Superior temporal gyrus (tissue), 1 donor: ENCODE measurements around the gene KSR1.

Experiments
- DNase-seq: peaks from one replicate; pipeline ENCODE4 v3.0.0-alpha.2; 2016; ENCODE audit errors: extremely low spot score

KSR1 gene

GRCh38 chr17:27590864-27591263 lies 134.6 kb downstream of the KSR1 start:
- DNase-seq: no peak

- no peak for DNase-seq
Measured at GRCh38 chr17:27591986-27592385, 135.7 kb downstream of the KSR1 start.

DNA sequence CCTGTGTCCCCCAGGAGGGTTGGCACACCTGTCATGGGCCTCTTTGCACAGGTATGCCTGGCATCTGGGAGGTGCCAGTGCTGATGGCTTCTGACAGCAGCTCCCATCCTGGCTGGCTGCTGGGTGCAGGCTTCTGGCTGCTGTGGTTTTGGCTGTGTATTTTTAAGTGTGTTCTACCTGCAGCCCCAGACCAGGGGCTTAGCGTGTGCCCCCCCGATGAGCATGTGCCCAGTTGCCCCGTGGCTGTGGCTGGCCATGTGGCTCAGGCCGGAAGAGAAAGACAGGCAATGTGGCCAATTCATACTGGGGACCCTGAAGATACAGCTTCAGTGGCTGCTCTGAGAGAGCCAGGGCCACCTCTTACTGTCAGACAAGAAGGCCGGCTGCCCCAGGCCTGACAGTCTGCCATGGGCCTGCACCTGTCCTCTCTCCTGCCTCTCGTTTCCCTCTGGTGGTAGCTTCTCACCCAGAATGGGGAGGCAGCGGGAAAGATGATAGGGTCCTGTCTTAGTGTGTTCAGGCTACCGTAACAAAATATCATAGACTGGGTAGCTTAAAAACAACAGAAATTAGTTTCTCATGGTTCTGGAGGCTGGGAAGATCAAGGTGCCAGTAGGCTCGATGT lies 137.1 kb downstream of the KSR1 start:
- DNase-seq: no peak

- no peak for DNase-seq
Measured at GRCh38 chr17:27593857-27594255, 137.6 kb downstream of the KSR1 start.

DNA sequence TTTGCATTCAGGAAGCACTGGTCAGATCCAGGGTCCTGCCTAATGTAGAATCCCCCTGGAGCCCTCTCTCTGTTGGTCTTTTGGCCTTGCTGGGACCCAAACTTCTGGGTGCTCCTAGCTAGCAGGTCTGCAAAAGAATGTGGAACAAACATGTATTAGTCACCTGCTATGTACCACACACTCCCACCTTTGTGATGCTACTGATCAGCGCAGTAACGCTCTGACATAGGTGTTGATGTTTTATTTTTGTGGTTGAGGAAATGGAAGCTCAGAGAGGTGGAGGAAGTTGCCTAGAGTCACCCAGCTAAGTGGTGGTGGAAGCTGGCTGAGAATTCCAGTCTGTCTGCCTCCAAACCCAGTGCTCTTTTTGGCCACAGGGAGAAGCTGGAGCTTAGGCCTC lies 139.0 kb downstream of the KSR1 start:
- no peak for DNase-seq

DNA sequence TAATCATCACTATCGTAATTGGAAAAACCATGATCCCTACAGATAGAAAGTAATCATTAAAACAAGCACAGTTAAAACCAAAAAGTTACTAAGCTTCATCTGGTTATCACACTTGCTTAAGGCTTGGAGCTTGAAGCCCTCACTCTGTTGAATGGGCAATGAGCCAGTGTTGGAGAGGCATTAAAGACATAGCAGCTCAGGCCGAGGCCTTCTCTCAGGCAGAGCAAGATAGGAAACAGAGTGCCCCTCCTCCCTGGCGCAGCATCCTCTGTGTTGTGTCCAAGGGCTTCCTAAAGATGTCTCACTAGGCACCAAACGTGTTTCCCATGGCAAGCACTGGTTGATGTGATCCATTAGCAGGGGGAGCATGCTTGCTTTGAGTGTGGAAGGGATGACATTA lies 139.8 kb downstream of the KSR1 start:
- no peak for DNase-seq

DNA sequence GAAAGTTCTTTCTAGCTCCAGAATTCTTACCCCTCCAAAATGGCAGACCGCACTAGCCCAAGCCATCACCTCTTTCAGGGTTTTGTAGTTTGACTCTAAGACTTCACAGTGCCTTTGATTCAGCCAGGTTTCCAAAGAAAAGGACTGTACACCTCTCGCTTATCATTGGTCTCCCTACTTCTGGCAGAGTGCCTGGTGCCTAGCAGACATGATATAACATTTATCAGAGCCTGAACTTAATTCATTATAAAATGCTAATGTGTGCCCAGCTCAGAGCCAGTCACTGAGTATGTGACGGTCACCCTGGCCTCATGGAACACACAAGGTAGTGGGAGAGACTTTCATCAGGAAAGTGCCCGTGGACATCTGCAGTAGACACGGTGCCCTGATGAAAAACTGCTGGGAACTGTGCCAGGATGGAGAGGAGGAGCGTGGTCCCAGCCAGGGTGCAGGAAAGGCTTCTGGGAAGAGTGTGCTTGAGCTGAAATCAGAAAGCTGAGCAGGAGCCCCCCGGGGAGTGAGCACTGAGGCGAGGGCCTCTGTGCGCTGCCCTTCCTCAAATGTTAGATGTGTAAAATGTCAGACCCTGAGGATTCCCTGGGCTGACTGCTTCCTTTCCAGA lies 140.4 kb downstream of the KSR1 start:
- DNase-seq: no peak

DNA sequence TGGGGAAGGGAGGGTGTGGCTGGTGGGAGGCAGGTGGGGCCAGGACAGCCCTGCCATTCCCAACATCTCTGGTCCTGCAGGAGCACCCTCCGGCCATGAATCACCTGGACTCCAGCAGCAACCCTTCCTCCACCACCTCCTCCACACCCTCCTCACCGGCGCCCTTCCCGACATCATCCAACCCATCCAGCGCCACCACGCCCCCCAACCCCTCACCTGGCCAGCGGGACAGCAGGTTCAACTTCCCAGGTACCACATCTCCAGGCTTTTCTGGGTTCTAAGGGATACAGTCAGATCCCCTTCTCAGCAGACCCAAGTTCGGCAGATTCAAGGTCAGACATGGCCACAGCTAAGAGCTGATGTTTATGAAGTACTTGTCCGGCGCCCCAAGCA lies 140.9 kb downstream of the KSR1 start:
- no peak for DNase-seq

GRCh38 chr17:27597783-27598320 lies 141.6 kb downstream of the KSR1 start:
- DNase-seq: no peak

- DNase-seq: no peak
Measured at GRCh38 chr17:27598337-27599050, 142.2 kb downstream of the KSR1 start.

DNA sequence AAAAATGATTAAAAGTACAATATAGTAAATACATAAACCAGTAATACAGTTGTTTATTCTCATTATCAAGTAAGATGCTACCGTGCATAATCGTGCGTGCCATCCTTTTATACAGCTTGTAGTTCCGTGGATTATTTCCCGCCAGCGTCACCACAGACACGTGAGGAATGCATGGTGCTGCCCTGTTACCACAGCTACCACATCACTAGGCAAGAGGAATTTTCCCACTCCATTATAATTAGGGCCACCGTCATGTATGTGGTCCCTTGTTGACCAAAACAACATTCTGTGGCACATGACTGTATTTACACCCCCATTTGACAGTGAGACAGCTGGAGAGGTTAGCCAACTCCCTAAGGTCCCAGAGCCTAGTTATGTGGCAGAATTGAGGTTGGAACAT lies 144.2 kb downstream of the KSR1 start:
- no peak for DNase-seq

DNA sequence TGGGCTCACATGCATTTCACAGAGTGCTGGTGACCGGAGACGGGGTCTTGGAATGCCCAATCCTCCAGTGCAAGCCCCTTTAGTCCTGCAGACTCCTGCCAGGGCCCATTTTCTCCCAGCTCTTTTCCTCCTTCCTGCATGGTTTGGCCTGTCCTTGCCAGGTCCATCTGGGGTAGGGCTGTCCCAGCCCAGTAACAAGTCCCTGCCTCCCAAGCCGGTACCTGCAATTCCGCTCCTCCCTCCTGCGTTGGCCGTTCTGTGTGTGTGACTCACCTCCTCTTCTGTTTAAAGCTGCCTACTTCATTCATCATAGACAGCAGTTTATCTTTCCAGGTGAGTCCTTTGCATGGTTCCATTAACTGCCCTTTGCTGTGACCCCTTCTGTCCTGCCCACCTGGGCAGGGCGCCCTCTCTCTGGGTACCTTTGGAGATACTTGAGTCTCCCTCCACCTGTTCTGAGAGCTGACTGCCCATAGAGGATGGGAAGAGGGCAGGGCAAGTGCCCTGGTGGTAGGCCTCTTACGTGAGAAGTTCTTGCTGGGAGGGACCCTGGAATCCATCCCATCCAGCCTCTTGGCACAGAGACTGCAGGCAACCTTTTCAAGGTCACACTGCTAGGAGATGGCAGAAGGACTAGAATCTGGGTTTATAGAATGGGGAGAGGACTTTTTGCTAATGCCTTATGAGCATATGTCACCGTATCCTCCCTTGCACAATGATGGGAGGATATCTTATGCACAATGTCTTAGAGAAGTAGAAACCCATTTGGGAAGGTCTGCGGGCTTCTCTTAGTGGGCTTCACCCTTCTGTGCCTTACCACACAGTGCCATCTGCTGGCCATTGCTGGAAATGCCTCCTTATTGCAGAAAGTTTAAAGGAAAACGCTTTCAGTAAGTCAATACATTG lies 145.1 kb downstream of the KSR1 start:
- peak; percentile 97 for DNase-seq

DNA sequence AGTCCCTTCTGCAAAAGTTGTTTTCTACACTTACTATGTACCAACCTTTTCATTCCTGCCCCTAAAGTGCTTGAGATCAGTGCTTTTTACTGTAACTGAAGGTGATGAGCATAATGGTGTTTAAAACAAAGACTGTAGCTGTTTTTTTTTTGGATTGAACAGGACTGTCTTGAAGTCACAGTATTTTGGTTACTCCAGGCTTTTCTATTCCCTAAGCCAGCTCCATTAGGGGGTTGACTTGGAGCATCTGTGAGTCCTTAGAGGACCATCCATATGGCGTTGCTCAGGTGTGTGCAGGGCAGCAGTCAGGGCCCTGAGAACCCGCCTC lies 145.7 kb downstream of the KSR1 start:
- no peak for DNase-seq

DNA sequence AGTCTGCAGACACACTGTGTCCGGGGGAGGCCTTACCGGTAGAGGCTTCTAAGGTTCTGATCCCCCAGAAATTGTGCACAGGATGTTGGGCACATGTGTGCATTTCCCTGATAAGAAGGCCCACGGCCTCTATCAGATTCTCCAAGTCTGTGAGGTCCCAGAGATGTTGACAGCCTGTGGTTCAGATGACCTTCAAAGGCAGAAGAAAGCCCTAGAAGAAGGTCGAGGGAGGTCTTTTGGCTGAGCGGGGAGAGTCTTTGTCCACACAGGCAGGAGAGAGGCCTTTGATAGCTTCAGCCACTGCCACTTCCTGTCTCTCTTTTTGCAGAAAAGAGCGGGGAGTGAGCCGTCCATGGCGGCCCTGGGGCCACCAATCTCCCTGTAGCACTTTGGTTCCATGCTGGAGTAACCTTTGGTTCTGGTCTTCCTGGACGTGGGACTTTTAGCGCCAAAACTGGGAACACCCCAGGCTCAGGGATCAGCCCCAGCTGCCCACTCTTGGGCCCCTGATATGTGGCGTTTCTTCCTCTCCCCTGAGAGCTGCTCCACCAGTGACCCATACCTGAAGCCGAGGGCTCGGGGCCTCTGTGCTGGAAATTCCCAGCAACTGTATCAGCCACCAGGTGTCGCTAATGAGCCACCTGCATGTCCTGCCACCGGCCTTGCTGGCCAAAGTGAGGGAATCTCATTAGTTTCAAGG lies 146.6 kb downstream of the KSR1 start:
- DNase-seq: peak; percentile 85

DNA sequence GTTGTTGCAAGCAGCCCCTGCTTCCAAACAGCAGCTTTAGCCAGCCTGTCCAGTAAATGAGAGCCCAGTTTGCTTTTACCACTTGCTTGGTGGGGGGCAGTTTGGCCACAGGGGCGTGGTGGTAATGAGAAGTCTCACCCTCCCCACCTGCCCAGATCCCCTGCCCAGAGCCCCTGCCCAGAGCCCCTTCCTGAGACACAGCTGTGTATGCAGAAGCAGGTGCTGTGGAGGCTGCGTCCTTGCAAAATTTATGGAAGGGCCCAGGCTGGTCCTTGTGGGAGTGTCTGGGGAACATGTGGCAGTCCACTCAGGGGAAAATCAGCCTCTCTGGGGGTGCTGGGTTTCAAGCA lies 147.1 kb downstream of the KSR1 start:
- DNase-seq: no peak

DNA sequence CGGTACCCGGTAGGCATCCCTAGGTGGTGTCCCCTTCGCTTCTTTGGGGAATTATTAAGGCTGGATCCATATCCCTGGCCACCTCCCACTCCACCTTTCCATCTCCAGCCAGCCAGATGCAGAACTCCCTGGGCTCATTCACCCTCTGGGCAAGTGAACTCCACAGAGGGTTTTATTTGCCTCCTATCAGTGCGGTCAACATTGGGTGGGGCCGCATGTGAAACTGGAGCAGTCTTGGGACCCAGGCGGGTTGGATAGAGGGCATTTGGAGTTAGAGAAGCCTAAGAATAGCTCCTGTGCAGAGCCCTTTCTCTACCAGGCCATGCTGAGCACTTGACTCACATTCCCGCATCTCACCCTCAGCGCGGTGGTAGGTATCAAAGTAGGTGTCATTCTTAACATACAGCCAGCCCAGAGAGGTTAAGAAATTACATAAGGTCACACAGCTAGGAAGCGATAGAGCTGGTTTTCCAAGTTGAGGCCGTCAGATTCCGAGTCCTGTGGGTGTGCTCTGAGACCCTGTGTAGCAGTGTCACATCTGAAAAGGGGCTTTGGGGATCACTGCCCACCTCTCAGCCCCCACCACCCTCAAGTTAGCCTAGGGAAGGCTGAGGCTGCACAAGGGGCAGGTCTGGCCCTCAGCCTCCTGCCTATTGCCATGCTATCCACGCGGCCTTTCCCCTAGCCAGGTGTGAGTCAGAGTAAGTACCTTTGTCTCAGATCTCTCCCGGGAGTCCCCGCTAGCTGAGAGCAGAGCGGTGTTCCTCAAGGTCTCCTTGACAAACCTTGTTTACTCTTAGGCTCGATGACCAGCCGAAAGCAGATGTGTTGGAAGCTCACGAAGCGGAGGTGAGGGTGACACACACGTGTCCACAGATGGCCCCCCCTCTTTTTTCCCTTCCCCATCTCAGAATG lies 147.9 kb downstream of the KSR1 start:
- no peak for DNase-seq

DNA sequence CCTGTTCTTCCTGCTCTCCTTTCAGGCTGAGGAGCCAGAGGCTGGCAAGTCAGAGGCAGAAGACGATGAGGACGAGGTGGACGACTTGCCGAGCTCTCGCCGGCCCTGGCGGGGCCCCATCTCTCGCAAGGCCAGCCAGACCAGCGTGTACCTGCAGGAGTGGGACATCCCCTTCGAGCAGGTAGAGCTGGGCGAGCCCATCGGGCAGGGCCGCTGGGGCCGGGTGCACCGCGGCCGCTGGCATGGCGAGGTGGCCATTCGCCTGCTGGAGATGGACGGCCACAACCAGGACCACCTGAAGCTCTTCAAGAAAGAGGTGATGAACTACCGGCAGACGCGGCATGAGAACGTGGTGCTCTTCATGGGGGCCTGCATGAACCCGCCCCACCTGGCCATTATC lies 149.2 kb downstream of the KSR1 start:
- DNase-seq: no peak

GRCh38 chr17:27607521-27608091 lies 151.4 kb downstream of the KSR1 start:
- DNase-seq: no peak

DNA sequence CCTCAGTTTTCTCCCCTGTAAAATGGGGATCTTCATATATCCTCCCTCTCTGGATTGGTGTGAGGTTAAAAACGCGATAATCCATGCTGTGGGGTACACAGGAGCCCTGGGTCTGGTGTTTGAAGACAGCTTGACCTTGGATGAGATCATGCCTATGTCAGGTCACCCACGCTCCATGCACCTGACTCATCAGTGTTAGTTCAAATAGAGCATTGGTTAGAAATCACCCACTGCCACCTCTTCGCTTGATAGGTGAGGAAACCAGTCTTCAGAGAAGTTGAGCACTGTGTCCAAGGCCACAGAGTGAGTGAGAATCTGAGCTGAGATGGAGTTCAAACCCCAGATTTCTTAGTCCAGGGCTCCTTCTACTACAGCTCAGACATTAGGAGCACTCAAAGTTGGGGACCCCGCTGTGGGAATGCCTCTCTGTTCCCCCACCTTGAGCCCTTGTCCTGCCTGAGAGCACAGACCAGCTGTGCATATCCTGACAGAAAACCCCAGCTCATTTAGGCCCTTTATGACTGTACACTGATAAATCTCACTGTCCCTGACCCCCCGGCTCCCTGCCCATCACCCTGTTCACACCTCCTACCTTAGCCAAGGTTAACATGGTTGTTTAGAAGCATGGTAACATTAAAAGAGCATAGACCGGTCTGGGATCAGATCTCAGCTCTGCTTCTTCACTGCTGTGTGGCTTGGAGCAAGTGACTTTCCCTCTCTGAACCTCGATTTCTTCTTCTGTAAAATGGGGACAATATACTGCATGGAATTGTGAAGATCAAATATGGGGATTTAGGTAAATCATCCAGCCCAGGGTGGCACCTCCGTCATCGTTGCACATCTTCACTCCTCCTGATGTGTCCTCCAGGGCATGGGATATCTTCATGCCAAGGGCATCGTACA lies 152.3 kb downstream of the KSR1 start:
- DNase-seq: no peak
